ENCODE data around the gene SNRPD2. TPM values are rescaled to one million over a fixed set of nuclear protein-coding genes. Genes with fewer than 3 reads are reported as not detected.

Gene SNRPD2
- total RNA-seq, 6 experiments from 2014 or later: 79.7 to 92.5 (median 88.2) TPM

- Histone ChIP-seq H3K27me3 (no peaks in the 10 kb centered on the region), H3K4me3 (no peak overlapping the region), H3K36me3 (peaks cover 0 to 5% (median 0%) of the 10 kb centered on the region in 4 donors), H3K4me1 (no peaks in the 10 kb centered on the region), H3K9me3 (no peaks in the 10 kb centered on the region), H3K27ac (no peak overlapping the region)
- WGBS (ENCODE audit: insufficient coverage, low coverage, low lambda C conversion rate, missing lambda C conversion rate): 100% methylated on average over 1 of the region's 9 CpGs
- no peak for DNase-seq
- TF ChIP-seq CTCF (IDR thresholded peaks at IDR 0.05): no peak
- no peak for TF ChIP-seq POLR2A (IDR thresholded peaks at IDR 0.05)
- ATAC-seq: no peak
- intact Hi-C loops (cut with DNase I): no loop called here
Observed at GRCh38 chr19:45705115-45705514, 13.4 kb upstream of the SNRPD2 start.

GRCh38 chr19:45701676-45702075 is 9.9 kb upstream of the SNRPD2 start:
- H3K4me1 ChIP-seq: no peaks in the 10 kb centered on the region
- peaks cover 0 to 5% (median 0%) of the 10 kb centered on the region in 4 donors for H3K36me3 ChIP-seq
- H3K27ac ChIP-seq: no peak overlapping the region
- DNase-seq (no peak), ATAC-seq (no peak)
- no peak overlapping the region for H3K4me3 ChIP-seq
- intact Hi-C loops (cut with DNase I): no loop called here
- TF ChIP-seq CTCF (IDR thresholded peaks at IDR 0.05) (no peak), POLR2A (IDR thresholded peaks at IDR 0.05) (no peak)
- 46% methylated on average over 5 of the region's 7 CpGs for WGBS (ENCODE audit: insufficient coverage, low coverage, low lambda C conversion rate, missing lambda C conversion rate)
- no peaks in the 10 kb centered on the region for H3K9me3 ChIP-seq
- no peaks in the 10 kb centered on the region for H3K27me3 ChIP-seq

- ATAC-seq (peak; percentile 6 to 27 (median 25)), DNase-seq (peak; percentile 81 to 87 (median 86))
- Histone ChIP-seq H3K36me3 (peaks cover 0 to 2% (median 1%) of the 10 kb centered on the region in 4 donors), H3K27ac (peak overlapping the region; percentile 64 to 93 (median 82)), H3K4me1 (peaks cover 0 to 13% (median 6%) of the 10 kb centered on the region in 4 donors), H3K4me3 (peak overlapping the region; percentile 70 to 95 (median 85)), H3K9me3 (no peaks in the 10 kb centered on the region), H3K27me3 (no peaks in the 10 kb centered on the region)
- intact Hi-C loops (cut with DNase I): no loop called here
- TF ChIP-seq POLR2A (IDR thresholded peaks at IDR 0.05) (no peak), CTCF (IDR thresholded peaks at IDR 0.05) (peak; percentile 66 to 93 (median 90))
- 0% methylated on average over 20 of the region's 22 CpGs for WGBS (ENCODE audit: insufficient coverage, low coverage, low lambda C conversion rate, missing lambda C conversion rate)
Observed at GRCh38 chr19:45693106-45693788, 1.5 kb upstream of the SNRPD2 start.

- no peaks in the 10 kb centered on the region for H3K9me3 ChIP-seq
- peaks cover 0 to 13% (median 6%) of the 10 kb centered on the region in 4 donors for H3K4me1 ChIP-seq
- whole genome bisulfite sequencing (ENCODE audit: insufficient coverage, low coverage, low lambda C conversion rate, missing lambda C conversion rate): under 1% methylated on average over 18 of the region's 70 CpGs
- peak; percentile 92 to 96 (median 92) for ATAC-seq
- H3K27me3 ChIP-seq: no peaks in the 10 kb centered on the region
- peak within 1 kb of the TSS; percentile 64 to 93 (median 82) for H3K27ac ChIP-seq
- intact Hi-C loops (cut with DNase I): no loop called here
- H3K4me3 ChIP-seq: peak within 1 kb of the TSS; percentile 70 to 95 (median 85)
- peaks cover 0 to 9% (median 5%) of the 10 kb centered on the region in 4 donors for H3K36me3 ChIP-seq
- peak; percentile 85 for TF ChIP-seq POLR2A (IDR thresholded peaks at IDR 0.05)
- TF ChIP-seq CTCF (IDR thresholded peaks at IDR 0.05): no peak
- DNase-seq: peak; percentile 97 to 99 (median 99)
Observed at GRCh38 chr19:45692187-45693105, 693 bp upstream of the SNRPD2 start, which contains the start of gene QPCTL. Gene QPCTL, plus strand, starts transcription at chr19:45692666. Its CDS starts 38 bp downstream, at chr19:45692704.
